Hepatocyte (in vitro differentiated cells): ENCODE results near the gene SHANK3.

Source experiments
- EZH2 ChIP-seq: fragments of 200-600 bp; sonication (generic); IDR thresholded peaks from 2 replicates; pipeline ENCODE4 v1.6.1; 2016; ENCODE audit warnings: antibody characterized with exemption, mild to moderate bottlenecking, borderline replicate concordance
- TF ChIP-seq, protein P1 (sequence below): fragments of 200-600 bp; sonication (generic); IDR thresholded peaks from 2 replicates; pipeline ENCODE4 v1.5.1; 2016; ENCODE audit warnings: antibody characterized with exemption, mild to moderate bottlenecking; ENCODE audit not compliant: poor library complexity

DNA sequence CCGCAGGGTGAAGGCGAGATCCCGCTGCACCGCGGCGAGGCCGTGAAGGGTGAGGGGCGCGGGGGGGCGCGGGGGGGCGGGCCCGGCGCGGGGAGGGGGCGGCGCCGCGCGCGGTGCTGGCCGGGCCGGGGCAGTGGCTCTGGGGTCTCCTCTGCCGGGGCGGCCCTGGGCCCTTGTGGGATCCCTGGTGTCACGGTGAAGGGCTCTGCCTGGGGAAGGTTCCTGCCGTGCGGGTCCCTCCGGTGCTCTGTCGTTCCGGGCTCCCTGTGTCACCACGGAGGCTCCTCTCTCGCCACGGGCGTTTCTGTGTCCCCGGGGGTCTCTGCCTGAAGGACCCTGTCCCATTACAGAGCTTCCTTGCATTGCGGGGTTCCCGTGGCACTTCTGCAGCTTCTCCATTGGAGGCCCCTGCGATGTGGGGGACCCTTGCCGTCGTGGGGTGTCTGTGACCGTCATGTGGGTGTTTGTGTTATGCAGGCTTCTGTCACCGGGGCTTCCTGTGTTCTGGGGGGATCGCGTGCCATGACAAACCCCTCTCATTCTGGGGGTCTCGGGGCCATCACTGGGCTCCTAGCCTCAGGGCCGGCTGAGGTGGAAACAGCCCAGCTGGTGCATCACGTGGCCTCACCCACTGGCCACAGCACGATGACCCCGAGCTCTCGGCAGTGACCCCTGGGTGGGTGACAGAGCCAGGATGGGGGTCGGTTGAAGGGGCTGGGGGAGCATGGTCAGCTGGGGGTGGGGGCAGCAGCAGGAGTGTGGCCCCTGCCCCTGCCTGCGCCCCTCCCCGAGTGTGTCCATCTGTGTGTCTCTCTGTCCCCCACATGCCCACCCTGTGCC is 25.3 kb downstream of the SHANK3 start:
- TF ChIP-seq, protein P1, sequence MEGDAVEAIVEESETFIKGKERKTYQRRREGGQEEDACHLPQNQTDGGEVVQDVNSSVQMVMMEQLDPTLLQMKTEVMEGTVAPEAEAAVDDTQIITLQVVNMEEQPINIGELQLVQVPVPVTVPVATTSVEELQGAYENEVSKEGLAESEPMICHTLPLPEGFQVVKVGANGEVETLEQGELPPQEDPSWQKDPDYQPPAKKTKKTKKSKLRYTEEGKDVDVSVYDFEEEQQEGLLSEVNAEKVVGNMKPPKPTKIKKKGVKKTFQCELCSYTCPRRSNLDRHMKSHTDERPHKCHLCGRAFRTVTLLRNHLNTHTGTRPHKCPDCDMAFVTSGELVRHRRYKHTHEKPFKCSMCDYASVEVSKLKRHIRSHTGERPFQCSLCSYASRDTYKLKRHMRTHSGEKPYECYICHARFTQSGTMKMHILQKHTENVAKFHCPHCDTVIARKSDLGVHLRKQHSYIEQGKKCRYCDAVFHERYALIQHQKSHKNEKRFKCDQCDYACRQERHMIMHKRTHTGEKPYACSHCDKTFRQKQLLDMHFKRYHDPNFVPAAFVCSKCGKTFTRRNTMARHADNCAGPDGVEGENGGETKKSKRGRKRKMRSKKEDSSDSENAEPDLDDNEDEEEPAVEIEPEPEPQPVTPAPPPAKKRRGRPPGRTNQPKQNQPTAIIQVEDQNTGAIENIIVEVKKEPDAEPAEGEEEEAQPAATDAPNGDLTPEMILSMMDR = no peak
- TF ChIP-seq EZH2 = no peak
